Astrocyte of the hippocampus (primary cell): Measurements from ENCODE around the gene DLG3.

Experiments used
- DNase-seq: peaks from one replicate; pipeline ENCODE4 v3.0.0; 2011; ENCODE audit warnings: low read depth, low spot score

The DLG3 gene

DNA sequence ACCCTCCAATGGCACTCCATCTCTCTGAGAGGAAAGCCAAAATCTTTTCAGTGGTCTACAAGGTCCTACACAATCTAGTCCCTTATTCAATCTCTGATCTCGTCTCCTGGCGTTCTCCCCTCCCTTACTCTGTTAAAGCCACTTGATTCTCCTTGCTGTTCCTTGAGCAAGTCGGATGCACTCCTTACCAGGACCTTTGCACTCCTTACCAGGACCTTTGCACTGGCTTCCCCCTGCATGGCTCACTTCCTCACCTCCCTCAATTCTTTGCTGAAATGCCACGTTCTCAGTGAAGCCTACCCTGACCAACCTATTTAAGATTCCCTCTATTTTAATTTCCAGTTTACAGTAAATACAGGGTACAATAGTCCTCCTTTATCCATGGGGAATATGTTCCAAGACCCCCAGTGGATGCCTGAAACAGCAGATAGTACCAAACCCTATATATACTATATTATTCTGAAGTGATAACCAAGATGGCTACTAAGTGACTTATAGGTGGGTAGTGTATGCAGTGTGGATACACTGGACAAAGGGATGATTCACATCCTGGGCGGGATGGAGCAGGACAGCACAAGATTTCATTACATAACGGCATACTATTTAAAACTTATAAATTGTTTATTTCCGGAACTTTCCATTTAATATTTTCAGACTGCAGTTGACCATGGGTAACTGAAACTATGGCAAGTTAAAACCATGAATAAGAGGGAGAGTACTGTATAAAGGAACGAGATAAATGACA, 6.5 kb upstream of the DLG3 start:
- DNase-seq = no peak

DNA sequence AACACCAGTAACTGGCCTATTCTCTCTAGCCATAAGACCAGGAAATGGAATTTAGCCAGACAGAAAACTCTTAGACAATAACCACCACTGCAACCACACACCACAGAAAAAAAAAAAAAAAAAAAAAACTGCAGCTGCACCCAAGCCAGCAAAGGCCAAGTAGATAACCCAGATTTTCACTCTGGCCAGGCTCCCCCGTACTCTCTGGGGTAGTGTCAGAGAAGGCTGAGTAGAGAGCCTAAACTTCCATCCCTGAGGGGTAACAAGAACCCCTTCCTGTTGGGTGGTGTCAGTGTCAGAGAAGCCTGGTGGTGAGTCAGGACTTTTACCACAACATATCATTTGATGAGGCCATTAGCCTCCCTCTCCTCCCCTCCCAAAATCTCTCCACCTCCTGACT, 5.6 kb upstream of the DLG3 start:
- peak; percentile 26 for DNase-seq

DNA sequence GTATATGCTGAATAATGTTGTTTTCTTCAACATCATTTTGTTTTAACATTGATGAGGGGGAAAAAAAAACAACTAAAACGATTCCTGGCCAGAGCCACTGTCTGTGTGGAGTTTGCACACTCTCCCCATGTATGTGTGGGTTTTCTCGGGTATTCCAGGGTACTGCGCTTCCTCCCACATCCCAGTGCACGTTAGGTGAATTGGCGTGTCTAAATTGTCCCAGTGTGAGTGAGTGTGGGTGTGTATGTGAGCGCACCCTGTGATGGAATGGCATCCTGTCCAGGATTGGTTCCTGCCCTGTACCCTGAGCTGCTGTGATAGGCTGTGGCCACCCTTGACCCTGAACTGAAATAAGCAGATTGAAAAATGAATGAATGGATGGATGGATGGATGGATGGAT, 2.4 kb upstream of the DLG3 start:
- no peak for DNase-seq

DNA sequence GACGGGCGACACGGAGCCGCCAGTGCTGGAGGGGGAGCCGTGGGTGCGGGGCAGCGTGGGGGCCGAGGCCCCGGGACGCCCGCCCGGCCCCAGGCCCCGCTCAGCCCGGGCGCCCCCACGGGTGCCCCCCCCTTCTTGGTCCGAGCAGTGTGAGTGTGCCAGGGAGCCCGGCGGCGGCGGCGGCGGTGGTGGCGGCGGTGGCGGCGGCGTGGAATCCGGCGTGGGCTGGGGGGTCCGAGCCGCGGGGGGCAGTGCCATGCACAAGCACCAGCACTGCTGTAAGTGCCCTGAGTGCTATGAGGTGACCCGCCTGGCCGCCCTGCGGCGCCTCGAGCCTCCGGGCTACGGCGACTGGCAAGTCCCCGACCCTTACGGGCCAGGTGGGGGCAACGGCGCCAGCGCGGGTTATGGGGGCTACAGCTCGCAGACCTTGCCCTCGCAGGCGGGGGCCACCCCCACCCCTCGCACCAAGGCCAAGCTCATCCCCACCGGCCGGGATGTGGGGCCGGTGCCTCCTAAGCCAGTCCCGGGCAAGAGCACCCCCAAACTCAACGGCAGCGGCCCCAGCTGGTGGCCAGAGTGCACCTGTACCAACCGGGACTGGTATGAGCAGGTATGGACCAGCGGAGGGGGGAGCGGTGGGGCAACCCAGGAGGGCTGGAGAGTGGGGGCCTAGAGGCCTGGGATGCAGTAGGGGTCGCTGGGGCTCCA, 466 bp downstream of the DLG3 start:
- DNase-seq = no peak

DNA sequence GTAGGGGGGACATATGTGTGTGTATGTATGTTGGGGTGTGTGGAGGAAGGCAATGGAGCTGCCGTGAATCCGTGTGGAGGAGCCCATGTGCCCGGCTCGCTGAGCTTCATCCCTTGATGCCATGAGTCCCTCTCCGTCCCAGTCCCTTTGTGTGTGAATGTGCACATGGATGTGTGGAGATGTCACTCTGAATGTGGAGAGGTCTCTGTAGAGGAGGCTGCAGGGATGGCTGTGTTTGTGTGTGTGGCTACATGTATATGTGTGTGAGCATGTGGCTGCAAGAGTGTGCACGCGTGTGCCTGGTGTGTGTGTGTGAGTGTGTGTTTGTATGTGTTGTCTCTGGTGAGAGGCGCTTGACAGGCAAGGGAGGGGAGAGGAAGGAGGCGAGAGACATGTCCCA, 1.3 kb downstream of the DLG3 start:
- DNase-seq = no peak

DNA sequence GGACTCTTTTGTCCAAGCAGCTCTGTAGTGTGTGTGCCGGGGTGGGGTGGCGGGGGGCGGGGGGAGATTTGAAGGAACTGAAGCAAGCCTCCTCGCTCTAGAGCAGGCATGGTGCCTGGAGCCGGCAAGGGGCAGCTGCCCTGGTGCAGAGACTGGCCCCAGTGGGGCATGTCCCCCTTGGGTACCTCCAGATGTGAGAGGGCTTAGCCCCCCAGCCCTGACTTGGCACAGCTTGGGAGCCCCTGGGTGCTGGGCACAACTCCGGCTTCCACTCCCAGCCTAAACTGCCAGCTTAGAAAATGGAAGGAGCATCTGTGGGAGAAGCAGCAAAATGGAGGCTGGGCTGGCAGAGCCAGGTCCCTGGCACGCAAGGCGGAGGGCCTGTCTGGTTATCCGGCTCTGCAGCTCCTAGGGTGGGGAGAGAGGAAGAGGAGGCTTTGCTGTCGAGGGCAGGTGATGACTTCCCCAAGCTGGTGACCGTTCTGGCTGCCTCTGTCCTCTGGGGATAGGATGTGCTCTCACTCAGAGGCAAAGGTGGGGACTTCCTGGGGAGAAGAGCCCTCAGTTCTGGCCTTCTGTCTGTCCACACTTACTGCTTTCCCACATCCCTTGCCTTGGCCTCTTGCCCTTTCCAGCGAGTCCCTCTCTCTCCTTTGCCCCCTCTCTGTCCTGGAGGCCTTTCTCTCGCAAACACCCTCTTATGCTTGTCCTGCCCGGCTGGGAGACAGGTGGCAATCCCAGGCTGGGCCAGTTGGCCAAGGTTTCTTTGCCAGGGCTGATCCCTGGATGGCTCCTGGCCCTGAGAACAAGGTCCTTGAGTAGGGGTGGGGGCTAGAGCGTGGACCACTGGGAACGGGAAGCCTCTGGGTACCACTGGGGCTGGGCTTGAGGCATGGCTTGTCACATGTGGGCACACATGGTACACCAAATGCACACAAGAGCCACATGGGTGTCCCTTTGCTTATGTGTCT, 2.0 kb downstream of the DLG3 start:
- no peak for DNase-seq

DNA sequence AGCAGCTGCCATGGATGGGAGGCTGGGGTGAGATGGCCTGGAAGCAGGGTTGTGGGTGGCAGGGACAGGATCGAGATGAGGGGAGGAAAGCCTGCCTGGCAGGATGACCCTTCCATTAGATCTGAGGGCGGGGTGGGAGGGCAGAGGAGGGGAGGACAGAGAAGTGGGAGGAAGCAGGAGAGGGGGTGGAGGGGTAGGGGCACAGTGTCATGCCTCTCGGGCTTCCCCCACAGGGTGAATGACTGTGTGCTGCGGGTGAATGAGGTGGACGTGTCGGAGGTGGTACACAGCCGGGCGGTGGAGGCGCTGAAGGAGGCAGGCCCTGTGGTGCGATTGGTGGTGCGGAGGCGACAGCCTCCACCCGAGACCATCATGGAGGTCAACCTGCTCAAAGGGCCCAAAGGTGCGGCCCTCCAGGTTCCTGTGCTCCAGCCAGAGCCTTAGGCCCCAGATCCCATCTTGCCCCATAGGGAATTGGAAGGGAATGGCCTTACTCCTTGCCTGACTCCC, 4.9 kb downstream of the DLG3 start:
- DNase-seq = no peak

DNA sequence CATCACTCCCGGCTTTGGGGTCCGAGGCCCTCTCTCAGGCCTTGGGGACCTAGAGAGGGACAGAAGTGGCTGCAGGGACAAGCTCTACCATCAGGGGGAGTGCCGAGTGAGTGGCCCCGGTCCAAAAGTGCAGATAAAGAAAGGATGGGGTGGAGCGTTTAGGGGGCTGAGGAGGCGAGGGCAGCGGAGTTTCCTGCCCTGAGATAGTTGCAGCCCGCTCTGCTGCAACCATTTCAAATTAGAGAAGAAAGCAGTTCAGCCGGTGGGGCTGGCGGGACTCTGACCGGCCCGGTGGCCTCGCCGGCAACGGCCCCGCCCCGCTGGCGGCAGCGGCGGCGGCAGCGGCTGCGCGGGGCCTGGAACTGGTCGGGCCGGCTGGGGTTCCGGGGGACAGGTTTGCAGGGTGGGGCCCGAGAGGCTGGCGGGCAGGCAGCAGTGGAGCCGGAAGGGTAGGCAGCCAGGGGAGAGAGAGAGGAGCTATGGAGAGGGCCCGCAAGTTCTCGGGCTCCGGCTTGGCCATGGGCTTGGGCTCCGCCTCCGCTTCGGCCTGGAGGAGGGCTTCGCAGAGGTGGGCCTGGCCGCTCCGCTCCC, 7.6 kb downstream of the DLG3 start:
- peak; percentile 64 for DNase-seq

DNA sequence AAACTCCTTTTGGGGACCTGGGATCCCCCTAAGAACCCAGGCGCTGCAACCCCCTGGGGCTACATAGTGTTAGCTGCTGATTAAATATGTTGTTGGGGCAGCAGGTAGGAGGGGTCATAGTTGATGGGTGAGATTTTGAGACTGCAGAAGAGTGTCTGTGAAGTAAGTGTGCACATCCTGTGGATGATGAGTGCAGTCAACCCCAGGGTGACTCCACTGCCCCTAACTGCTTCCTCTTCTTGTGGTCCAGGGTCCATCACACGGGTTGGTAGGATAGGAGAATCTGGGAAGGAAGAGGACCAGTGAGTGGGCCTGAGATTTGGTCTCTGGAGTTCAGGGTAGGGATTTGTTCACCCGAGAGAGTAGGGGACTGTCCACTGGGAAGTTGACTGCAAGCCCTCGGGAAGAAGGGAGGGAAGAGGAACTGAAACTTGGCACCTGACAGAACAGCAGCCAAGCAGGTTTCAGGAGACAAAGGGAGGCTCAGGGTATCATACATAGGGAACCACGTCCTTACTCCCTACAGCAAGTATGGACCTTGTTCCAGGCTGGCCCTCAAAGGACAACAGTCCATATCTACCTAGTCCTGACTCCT, 8.5 kb downstream of the DLG3 start:
- no peak for DNase-seq

DNA sequence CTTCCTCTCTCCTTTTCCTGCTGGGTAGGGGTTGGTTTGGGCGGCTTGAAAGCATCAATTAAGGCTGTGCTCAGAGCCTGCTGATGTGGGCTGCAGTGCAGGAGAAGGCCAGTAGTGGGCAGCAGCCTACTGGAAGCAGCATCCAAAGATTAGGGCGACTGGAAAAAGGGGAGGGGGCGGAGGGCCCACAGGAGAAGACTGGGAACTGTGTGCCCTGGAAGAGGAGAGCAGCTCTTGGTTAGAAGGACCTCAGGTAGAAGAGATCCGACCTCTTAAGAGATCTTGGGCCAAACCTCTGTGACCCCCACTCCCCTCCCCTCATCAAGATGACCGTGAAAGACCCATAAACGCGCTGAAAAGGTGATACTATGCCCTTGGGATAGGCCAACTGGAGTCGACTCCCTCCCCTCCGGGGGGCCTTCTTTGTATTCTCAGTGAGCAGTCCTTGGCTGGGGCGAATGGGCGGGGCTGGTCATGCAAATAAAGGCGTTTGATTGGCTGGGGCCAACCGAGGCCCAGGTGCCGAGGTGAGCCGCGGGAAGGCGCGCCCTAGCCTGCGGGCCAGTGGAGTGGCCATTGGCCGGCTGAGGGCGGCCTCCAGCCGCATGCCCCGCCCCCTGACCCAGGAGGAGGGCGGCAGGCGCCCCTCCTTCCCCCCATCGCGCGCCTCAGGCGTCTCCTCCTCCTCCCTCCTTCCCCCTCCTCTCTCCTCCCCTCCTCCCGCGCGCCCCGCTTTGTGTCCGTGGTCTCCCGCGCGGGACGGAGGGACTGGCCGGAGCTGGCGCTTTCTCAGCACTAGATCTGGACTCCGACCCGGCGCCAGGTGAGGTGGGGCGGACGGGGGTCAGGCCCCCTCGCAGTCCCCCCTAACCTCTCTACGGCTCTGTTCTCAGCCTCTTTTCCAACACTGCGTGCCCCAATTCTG, 10.1 kb downstream of the DLG3 start:
- peak; percentile 86 for DNase-seq

DNA sequence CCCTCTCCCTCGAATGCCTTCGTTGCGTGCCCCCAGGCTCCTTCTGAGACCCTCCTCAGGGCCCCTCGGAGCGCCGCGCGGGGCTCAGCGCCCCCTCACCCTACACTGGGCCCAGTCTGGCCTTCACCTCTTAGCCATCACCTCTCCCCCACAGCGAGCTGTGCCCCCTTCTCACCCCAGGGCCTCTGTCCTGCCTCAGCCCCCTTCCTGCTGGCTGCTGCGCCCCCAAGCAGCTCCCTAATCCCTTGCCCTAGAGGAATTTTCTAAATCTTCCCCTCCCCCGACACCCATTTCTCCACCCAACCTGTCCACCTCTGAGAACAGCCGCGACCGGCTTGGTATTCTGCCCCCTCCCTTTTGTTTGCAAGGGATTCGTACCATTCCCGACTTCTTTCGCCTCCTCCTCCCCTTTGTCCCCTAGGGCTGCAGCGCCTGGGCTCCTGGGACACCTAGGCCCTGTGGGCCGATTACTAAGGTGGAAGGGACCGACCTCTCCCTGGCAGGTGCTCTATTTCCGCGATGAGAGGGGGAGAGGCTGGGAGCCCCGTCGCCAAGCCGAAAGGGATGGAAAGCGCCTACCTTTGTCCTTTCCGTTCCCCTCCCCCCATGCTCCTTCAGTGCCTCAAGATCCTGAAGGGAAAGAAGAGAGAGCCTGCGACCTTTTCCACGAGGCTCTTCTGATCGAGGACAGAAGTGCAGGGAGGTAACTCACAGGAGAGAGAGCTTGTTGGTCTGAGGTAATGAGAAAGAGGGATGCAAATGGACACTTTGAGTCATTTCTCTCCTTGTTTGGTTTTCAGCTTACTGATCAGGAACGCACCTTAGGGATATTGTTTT, 10.9 kb downstream of the DLG3 start:
- DNase-seq = no peak

DNA sequence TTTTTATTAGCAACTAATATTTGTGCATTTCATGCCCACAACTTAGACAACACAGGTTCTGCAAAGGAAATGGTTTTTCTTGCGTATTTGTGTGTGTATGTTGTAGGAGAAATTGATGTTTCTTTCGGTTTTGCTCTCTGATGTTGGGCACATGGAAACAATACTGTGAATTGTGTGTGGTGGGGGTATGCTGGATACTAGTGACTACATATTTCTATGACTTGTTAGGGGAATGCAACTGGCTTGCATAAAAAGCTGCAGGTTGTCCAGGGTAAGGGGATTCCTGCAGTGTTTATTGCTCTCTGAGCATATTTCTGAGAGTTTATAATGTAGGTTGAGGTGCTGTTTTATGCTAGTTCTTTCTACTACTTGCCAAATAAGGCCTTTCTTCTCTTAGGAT, 11.6 kb downstream of the DLG3 start:
- no peak for DNase-seq

DNA sequence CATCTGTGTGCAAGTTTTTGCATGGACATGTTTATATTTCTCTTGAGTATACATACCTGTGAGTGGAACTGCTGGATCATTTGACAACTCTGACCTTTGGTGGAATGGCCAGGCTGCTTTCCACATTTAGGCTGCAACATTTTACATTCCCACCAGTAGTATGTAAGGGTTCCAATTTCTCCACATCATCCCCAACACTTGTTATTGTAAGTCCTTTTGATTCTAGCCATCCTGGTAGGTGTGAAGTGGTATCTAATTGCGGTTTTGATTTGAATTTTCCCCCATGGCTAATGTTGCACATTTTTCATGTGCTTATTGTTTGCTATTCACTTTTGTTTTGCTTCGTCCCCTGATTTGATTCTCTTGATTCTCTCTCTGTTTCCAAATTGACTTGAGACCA, 16.4 kb downstream of the DLG3 start:
- no peak for DNase-seq

DNA sequence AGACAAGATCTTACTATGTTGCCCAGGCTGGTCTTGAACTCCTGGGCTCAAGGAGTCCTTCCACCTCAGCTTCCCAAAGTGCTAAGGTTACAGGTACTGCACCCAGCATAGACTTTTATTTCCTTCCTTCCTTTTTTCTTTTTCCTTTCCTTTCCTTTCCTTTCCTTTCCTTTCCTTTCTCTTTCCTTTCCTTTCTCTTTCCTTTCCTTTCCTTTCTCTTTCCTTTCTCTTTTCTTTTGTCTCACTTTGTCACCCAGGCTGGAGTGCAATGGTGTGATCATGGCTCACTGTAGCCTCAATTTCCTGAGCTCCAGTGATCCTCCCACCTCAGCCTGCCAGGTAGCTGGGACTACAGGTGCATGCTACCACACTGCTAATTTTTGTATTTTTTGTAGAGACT, 19.4 kb downstream of the DLG3 start:
- DNase-seq = no peak

DNA sequence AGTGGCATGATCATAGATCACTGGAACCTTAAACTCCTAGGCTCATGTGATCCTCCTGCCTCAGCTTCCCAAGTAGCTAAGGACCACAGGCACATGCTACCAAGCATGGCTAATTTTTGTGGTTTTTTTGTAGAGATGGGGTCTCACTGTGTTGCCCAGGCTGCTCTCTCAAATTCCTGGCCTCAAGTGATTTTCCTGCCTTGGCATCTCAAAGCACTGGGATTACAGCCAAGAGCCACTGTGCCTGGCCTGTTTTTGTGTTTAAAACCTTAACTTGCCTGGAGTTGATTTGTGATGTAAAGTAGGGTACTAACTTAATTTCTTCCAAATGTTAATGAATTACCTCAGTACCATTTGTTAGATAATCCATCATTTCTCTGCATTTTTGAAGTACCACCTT, 22.3 kb downstream of the DLG3 start:
- no peak for DNase-seq

DNA sequence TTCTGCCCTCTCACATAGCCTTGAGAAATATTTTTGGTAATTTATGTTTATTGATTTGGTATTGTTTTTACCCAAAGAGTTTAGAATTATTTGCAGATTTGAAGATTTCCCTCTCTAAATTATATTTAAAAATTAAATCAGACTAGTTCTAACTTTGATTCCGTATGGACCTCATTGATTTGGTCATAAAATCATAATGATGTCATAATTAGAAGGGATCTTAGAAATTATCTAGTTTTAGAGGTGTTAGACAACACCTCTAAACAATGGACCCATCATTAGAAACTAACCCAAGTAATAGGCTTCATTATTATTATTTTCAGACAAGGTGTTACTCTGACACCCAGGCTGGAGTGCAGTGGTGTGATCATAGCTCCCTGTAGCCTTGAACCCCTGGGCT, 24.1 kb downstream of the DLG3 start:
- no peak for DNase-seq

DNA sequence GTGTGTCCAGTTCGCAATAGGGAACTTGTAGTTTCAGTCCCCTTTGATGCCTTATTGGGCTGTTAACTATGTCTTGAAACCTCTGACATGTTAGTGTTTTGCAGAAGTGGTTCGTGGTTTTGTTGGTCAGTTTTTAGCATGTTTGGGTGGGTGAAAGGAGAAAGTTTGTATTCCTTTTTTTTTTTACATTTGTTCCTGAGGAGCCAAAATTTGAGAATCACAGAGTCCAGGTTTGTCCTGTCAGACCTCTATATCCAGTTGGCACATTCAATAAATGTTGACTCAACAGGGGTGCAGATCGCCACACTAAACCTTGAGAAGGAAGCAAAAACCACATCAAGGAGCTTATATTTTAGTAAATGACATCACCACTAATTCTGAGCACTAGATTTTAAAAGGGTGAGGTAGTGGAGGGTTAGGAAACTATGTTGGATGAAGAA, 26.2 kb downstream of the DLG3 start:
- DNase-seq = peak; percentile 72

DNA sequence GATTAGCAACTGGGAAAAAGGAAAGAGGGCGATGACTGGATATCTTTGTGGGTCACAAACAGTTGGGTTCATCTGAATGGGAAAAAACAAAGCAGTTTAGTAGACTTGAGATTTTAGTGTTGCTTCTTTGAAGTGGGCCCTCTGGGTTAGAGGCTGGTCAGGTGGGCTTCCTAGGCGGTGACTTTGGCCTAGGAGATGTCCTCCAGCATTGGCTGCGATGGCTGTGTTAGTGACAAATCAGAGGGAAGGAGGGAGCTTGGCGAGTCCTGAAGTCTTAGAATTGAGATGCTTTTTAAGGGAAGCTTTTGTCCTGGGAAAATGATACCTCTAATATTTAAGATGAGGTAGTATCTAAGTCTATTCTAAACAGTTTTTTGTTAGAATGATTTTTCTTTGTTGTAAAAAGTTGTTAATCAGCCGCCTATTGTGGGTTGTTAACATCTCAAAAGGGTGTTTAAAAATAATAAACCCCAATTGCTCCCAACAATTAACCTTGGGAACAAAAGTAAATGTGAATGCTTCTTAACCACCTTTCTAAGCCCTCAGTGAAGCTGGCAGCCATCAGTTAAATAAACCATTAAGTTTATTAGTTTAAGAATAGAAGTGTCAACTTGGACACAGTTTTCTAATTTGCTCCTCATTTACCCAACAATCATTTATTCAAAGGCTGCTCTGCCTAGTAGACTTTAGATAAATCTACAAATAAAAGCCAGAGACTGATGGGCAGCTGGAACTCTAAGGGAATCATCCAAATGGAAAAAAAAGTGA, 31.7 kb downstream of the DLG3 start:
- DNase-seq = no peak
